NCI-H2107 treated with DMSO at 0.1 percent for 48 hours (cell line): ENCODE data around the gene PREX1.

Source experiments
- DNase-seq: peaks from one replicate; lab custom pipeline; 2025; ENCODE audit not compliant: unreplicated experiment; lab: John Stamatoyannopoulos, UW

PREX1 gene

GRCh38 chr20:48626938-48627736, 200.7 kb downstream of the PREX1 start:
- no peak for DNase-seq

GRCh38 chr20:48626226-48626937, 201.4 kb downstream of the PREX1 start:
- no peak for DNase-seq

- DNase-seq, result no peak
These were observed 202.5 kb downstream of the PREX1 start for GRCh38 chr20:48625136-48625900.

- DNase-seq, result no peak
These were observed 203.3 kb downstream of the PREX1 start for GRCh38 chr20:48624315-48625020.

GRCh38 chr20:48623906-48624265, 203.9 kb downstream of the PREX1 start:
- no peak for DNase-seq

- DNase-seq, result no peak
These were observed 204.5 kb downstream of the PREX1 start for GRCh38 chr20:48623176-48623905.

GRCh38 chr20:48622421-48622820, 205.4 kb downstream of the PREX1 start:
- DNase-seq, result no peak

- no peak for DNase-seq
These were observed 206.3 kb downstream of the PREX1 start for GRCh38 chr20:48621376-48622078.

GRCh38 chr20:48620507-48621375, 207.1 kb downstream of the PREX1 start:
- peak; percentile 80 for DNase-seq

- no peak for DNase-seq
These were observed 207.7 kb downstream of the PREX1 start for GRCh38 chr20:48620154-48620506.

- peak; percentile 3 for DNase-seq
These were observed 208.4 kb downstream of the PREX1 start for GRCh38 chr20:48619126-48620101.

- no peak for DNase-seq
These were observed 209.2 kb downstream of the PREX1 start for GRCh38 chr20:48618631-48619030.

- no peak for DNase-seq
These were observed 209.7 kb downstream of the PREX1 start for GRCh38 chr20:48618052-48618451.

GRCh38 chr20:48617481-48617880, 210.3 kb downstream of the PREX1 start:
- DNase-seq, result no peak

- no peak for DNase-seq
These were observed 211.3 kb downstream of the PREX1 start for GRCh38 chr20:48616481-48616880.

- no peak for DNase-seq
These were observed 211.9 kb downstream of the PREX1 start for GRCh38 chr20:48615871-48616270.

GRCh38 chr20:48614593-48615274, 213.1 kb downstream of the PREX1 start:
- no peak for DNase-seq
